Mucosa of descending colon (tissue), 3 donors: ENCODE results near the gene UCN2. TPM values are rescaled to one million over a fixed set of nuclear protein-coding genes. Genes with fewer than 3 reads are reported as not detected.

Experiments used
- ATAC-seq: fragments of 200-7000 bp; cut with Tn5 transposase; one replicate; pipeline ENCODE4 v1.9.1; 2020; ENCODE audit warnings: mild to moderate bottlenecking, moderate library complexity
- DNase-seq, 3 donors: peaks; one replicate each; pipeline ENCODE4 v3.0.0-alpha.2; 2020
- H3K36me3 ChIP-seq: fragments of 200-600 bp; one replicate; pipeline ENCODE4 v1.8.0; 2021; ENCODE audit warnings: low read depth, mild to moderate bottlenecking
- H3K4me1 ChIP-seq: fragments of 200-600 bp; one replicate; pipeline ENCODE4 v1.8.0; 2021; ENCODE audit warnings: low read depth, mild to moderate bottlenecking
- H3K4me3 ChIP-seq: fragments of 200-600 bp; one replicate; pipeline ENCODE4 v1.8.0; 2021; ENCODE audit warnings: mild to moderate bottlenecking
- H3K9me3 ChIP-seq: fragments of 200-600 bp; one replicate; pipeline ENCODE4 v1.8.0; 2021; ENCODE audit warnings: mild to moderate bottlenecking
- CTCF ChIP-seq: fragments of 200-600 bp; IDR thresholded peaks from one replicate; pipeline ENCODE4 v1.8.0; 2022; ENCODE audit warnings: antibody characterized with exemption, mild to moderate bottlenecking
- intact Hi-C, 2 donors: fragments of 100-400 bp; cut with DNase I in 1 of 2; cut with micrococcal nuclease in 1 of 2; formaldehyde crosslinking; loops; one replicate each; pipeline versions ENCODE4 v1.11.0 to v1.11.1; 2022; cut with DNase I, micrococcal nuclease
- total RNA-seq, 3 donors: library from RNA; stranded (reverse); fragmentation: NEBNext Ultra II Directional in 2 of 3; extraction: Animal tissue kit (Norgen Biotek cat#: 25700) in 2 of 3; gene quantifications; one replicate each; pipeline versions ENCODE4 v1.2.1 to v1.2.4, GENCODE V29; 2021 to 2023
- donor health status: DM: no; HTN: no; CAD: no; lungs with moderate emphysema.
- donor health status: DM: no; HTN: no; CAD: no.
- donor health status: DM: no; HTN: yes; CAD: no.

The UCN2 gene
- total RNA-seq, 3 donors from 2014 or later: 0.19 TPM; not detected in 2

DNA sequence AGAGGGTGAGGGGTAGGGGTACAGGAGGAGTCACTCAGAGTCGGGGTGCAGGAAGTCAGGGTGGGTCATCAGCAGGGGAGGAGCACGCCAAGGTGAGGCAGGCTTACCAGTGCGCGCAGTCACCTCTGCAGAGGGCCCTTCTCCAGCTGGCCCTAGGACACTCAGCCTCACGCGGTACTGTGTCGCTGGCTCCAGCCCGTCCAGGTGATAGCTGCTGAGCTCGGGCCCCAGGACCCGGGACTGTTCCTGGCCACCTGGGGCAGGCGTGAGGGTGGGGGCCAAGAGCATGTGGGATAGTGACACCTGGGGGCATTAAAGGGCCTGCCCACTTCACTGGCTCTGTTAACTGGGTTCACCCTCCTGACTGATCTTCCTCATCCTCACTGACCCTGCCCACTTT lies 24.1 kb upstream of the UCN2 start:
- no peak for TF ChIP-seq CTCF
- no peak for ATAC-seq
- Histone ChIP-seq H3K4me3 (no peak overlapping the region), H3K4me1 (no peaks in the 10 kb centered on the region), H3K36me3 (no peaks in the 10 kb centered on the region), H3K9me3 (no peaks in the 10 kb centered on the region)
- intact Hi-C loops: no loop called here
- DNase-seq: no peak

DNA sequence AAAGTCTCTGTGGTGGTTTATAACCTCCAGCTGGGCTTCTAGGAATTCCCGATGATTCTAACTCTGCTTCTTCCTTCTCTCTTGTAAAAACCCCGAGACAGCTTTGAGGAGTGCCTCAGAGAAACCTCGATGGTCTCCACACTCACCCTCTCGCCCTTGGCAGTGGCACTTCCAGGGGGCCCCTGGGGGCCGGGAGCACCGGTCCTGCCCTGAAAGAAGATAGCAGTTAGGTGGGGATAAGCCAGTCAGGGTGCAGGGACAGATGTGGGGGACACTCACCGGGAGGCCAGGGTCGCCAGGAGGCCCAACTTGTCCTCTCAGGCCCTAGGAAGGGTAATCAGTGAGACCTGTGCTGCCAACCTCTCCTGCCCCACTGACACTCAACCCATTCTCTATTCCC lies 21.8 kb upstream of the UCN2 start:
- Histone ChIP-seq H3K4me3 (no peak overlapping the region), H3K4me1 (no peaks in the 10 kb centered on the region), H3K36me3 (no peaks in the 10 kb centered on the region), H3K9me3 (no peaks in the 10 kb centered on the region)
- no peak for TF ChIP-seq CTCF
- DNase-seq (no peak), ATAC-seq (no peak)
- intact Hi-C loops: no loop called here

- no peak for DNase-seq
- no peak overlapping the region for H3K4me3 ChIP-seq
- no peaks in the 10 kb centered on the region for H3K36me3 ChIP-seq
- no peak for ATAC-seq
- no peak for TF ChIP-seq CTCF
- no peaks in the 10 kb centered on the region for H3K4me1 ChIP-seq
- intact Hi-C loops: no loop called here
- no peaks in the 10 kb centered on the region for H3K9me3 ChIP-seq
These were observed 21.3 kb upstream of the UCN2 start for GRCh38 chr3:48584836-48585235.

- Histone ChIP-seq H3K4me1 (no peaks in the 10 kb centered on the region), H3K4me3 (no peak overlapping the region), H3K9me3 (no peaks in the 10 kb centered on the region), H3K36me3 (no peaks in the 10 kb centered on the region)
- no peak for DNase-seq
- no peak for TF ChIP-seq CTCF
- intact Hi-C loops: no loop called here
- ATAC-seq: no peak
These were observed 18.3 kb upstream of the UCN2 start for GRCh38 chr3:48581621-48582481.

GRCh38 chr3:48576647-48577046 lies 13.1 kb upstream of the UCN2 start:
- ATAC-seq: no peak
- H3K4me3 ChIP-seq: no peak overlapping the region
- no peak for TF ChIP-seq CTCF
- intact Hi-C loops: no loop called here
- no peaks in the 10 kb centered on the region for H3K9me3 ChIP-seq
- no peaks in the 10 kb centered on the region for H3K4me1 ChIP-seq
- no peak for DNase-seq
- H3K36me3 ChIP-seq: no peaks in the 10 kb centered on the region

GRCh38 chr3:48575366-48575765 lies 11.8 kb upstream of the UCN2 start:
- intact Hi-C loops: no loop called here
- no peak overlapping the region for H3K4me3 ChIP-seq
- no peak for TF ChIP-seq CTCF
- no peak for ATAC-seq
- H3K4me1 ChIP-seq: no peaks in the 10 kb centered on the region
- DNase-seq: no peak
- no peaks in the 10 kb centered on the region for H3K36me3 ChIP-seq
- no peaks in the 10 kb centered on the region for H3K9me3 ChIP-seq
